ENCODE data around the gene RERG.

DNA sequence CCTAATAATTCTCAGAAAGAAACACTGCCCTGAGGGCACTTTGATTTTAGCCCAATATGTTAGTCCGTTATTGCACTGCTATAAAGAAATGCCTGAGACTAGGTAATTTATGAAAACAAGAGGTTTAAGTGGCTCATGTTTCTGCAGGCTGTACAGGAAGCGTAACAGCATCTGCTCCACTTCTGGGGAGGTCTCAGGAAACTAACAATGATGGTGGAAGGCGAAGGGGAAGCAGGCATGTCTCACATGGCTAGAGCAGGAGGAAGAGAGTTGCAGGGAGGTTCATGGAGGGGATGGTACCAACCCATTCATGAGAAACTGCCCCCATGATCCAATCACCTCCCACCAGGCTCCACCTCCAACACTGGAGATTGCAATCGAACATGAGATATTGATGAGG is 49.4 kb upstream of the RERG start:
- TF ChIP-seq CTCF (IDR thresholded peaks at IDR 0.05), result no peak
- TF ChIP-seq POLR2A (IDR thresholded peaks at IDR 0.05), result no peak

All from uterus (tissue), 2 donors.